H1 (cell line): ENCODE results near the gene KCNH4. TPM values are rescaled to one million over a fixed set of nuclear protein-coding genes. Genes with fewer than 3 reads are reported as not detected.

ENCODE experiments used
- CTCF ChIA-PET: fragments of 300-600 bp; sonication (Branson Sonifier 250); formaldehyde crosslinking; loops from one replicate; lab custom pipeline; 2021; ENCODE audit not compliant: partially characterized antibody; lab: Charles Lee
- POLR2A ChIA-PET: fragments of 300-600 bp; sonication (Branson Sonifier 250); formaldehyde crosslinking; loops from one replicate; lab custom pipeline; 2021; ENCODE audit warnings: inconsistent platforms; ENCODE audit not compliant: partially characterized antibody; lab: Charles Lee
- DNase-seq, 2 experiments: peaks; one replicate each; pipeline versions ENCODE4 v3.0.0 to v3.0.0-alpha.2; 2010 to 2022; ENCODE audit warnings: low spot score in 2 of 2, low read depth in 1 of 2, mixed read lengths in 1 of 2
- FAIRE-seq: peaks from 2 replicates; lab custom pipeline; 2011; peaks lifted over from hg19 to GRCh38; lab: Jason Lieb, UNC
- H2AFZ ChIP-seq: 2 replicates; pipeline ENCODE4 v1.8.1; 2012; ENCODE audit warnings: low read length, inconsistent platforms
- H2AK5ac ChIP-seq: 2 replicates; pipeline ENCODE4 v1.6.1; 2013; ENCODE audit warnings: low read depth, low read length
- H2BK120ac ChIP-seq: replicated peaks from 2 replicates; pipeline ENCODE3; 2013; ENCODE audit warnings: low read depth, low read length, inconsistent platforms
- H2BK12ac ChIP-seq: 2 replicates; pipeline ENCODE4 v1.6.1; 2013; ENCODE audit warnings: low read depth, low read length
- H2BK15ac ChIP-seq: 2 replicates; pipeline ENCODE4 v1.6.1; 2013; ENCODE audit warnings: low read length
- H2BK20ac ChIP-seq: 2 replicates; pipeline ENCODE4 v1.6.1; 2013; ENCODE audit warnings: low read length
- H2BK5ac ChIP-seq: 2 replicates; pipeline ENCODE4 v1.6.1; 2013; ENCODE audit warnings: low read depth, low read length
- H3K14ac ChIP-seq: 2 replicates; pipeline ENCODE4 v1.6.1; 2013; ENCODE audit warnings: inconsistent platforms; ENCODE audit not compliant: insufficient read length
- H3K18ac ChIP-seq: 2 replicates; pipeline ENCODE4 v1.6.1; 2013; ENCODE audit warnings: low read length; ENCODE audit errors: extremely low read depth
- H3K23ac ChIP-seq: 2 replicates; pipeline ENCODE4 v1.6.1; 2013; ENCODE audit warnings: inconsistent platforms; ENCODE audit not compliant: insufficient read length
- H3K23me2 ChIP-seq: 2 replicates; pipeline ENCODE4 v1.6.1; 2013; ENCODE audit warnings: low read depth, low read length
- H3K27ac ChIP-seq: 2 replicates; pipeline ENCODE4 v1.6.1; 2011; ENCODE audit warnings: low read depth, low read length, inconsistent platforms
- H3K27me3 ChIP-seq, 4 experiments: replicated peaks in 1 of 4; 1 replicate in 1 of 4; 2 replicates in 3 of 4; pipeline versions ENCODE4 v1.6.1 to v1.8.1; 2011 to 2013; ENCODE audit warnings: low read length in 3 of 4, mild to moderate bottlenecking in 3 of 4, inconsistent platforms in 2 of 4, mixed read lengths in 2 of 4, moderate library complexity in 1 of 4; ENCODE audit not compliant: control insufficient read depth in 3 of 4, insufficient read depth in 3 of 4; ENCODE audit errors: extremely low read depth in 1 of 4
- H3K36me3 ChIP-seq, 4 experiments: 2 replicates each; pipeline versions ENCODE4 v1.6.1 to v1.8.1; 2011 to 2013; ENCODE audit warnings: mild to moderate bottlenecking in 4 of 4, low read length in 3 of 4, moderate library complexity in 2 of 4, control low read depth in 1 of 4, inconsistent platforms in 1 of 4; ENCODE audit not compliant: insufficient read depth in 4 of 4, control insufficient read depth in 2 of 4
- H3K4ac ChIP-seq: replicated peaks from 2 replicates; pipeline ENCODE3; 2013; ENCODE audit warnings: low read length, low read depth, mixed read lengths, inconsistent platforms; ENCODE audit not compliant: insufficient read length
- H3K4me1 ChIP-seq, 4 experiments: replicated peaks in 1 of 4; 1 replicate in 1 of 4; 2 replicates in 3 of 4; pipeline versions ENCODE4 v1.6.1 to v1.8.1; 2011 to 2013; ENCODE audit warnings: low read length in 3 of 4, inconsistent platforms in 2 of 4, mixed read lengths in 1 of 4; ENCODE audit not compliant: insufficient read depth in 4 of 4, control insufficient read depth in 3 of 4
- H3K4me2 ChIP-seq, 2 experiments: 2 replicates each; pipeline versions ENCODE4 v1.6.1 to v1.8.1; 2011 to 2013; ENCODE audit warnings: low read depth in 2 of 2, low read length in 2 of 2, control low read depth in 1 of 2, inconsistent platforms in 1 of 2, mild to moderate bottlenecking in 1 of 2; ENCODE audit not compliant: insufficient read depth in 1 of 2
- H3K4me3 ChIP-seq, 4 experiments: fragments of 200-600, 300-600 bp in 1 of 4; sonication (generic), shearing (Covaris generic), sonication (Bioruptor Twin) in 1 of 4; 2 replicates each; pipeline versions ENCODE4 v1.5.1 to v1.8.1; 2011 to 2016; ENCODE audit warnings: low read length in 4 of 4, low read depth in 3 of 4, control low read depth in 2 of 4, inconsistent platforms in 2 of 4, mild to moderate bottlenecking in 2 of 4, mixed read lengths in 1 of 4, moderate library complexity in 1 of 4; ENCODE audit not compliant: insufficient read depth in 2 of 4; ENCODE audit errors: extremely low read depth in 1 of 4
- H3K56ac ChIP-seq: replicated peaks from 2 replicates; pipeline ENCODE3; 2013; ENCODE audit warnings: low read depth, mild to moderate bottlenecking, mixed read lengths, low read length, inconsistent platforms; ENCODE audit not compliant: insufficient read length
- H3K79me1 ChIP-seq: 2 replicates; pipeline ENCODE4 v1.6.1; 2013; ENCODE audit warnings: low read depth, low read length, control low read depth
- H3K79me2 ChIP-seq, 2 experiments: 2 replicates each; pipeline versions ENCODE4 v1.6.1 to v1.8.1; 2012 to 2013; ENCODE audit warnings: low read length in 2 of 2, mild to moderate bottlenecking in 2 of 2, inconsistent platforms in 1 of 2; ENCODE audit not compliant: insufficient read depth in 2 of 2, control insufficient read depth in 1 of 2
- H3K9ac ChIP-seq, 4 experiments: replicated peaks in 1 of 4; 1 replicate in 1 of 4; 2 replicates in 3 of 4; pipeline versions ENCODE4 v1.6.1 to v1.8.1; 2011 to 2013; ENCODE audit warnings: low read depth in 3 of 4, low read length in 3 of 4, control low read depth in 2 of 4, mild to moderate bottlenecking in 2 of 4, moderate library complexity in 2 of 4, inconsistent platforms in 1 of 4; ENCODE audit errors: extremely low read depth in 1 of 4
- H3K9me3 ChIP-seq, 2 experiments: 2 replicates each; pipeline versions ENCODE4 v1.6.1 to v1.8.1; 2012 to 2013; ENCODE audit warnings: mild to moderate bottlenecking in 2 of 2, moderate library complexity in 2 of 2, control low read depth in 1 of 2, inconsistent platforms in 1 of 2, low read depth in 1 of 2, low read length in 1 of 2, mixed read lengths in 1 of 2; ENCODE audit not compliant: insufficient read depth in 2 of 2
- H4K20me1 ChIP-seq, 2 experiments: replicated peaks in 1 of 2; 2 replicates each; pipeline versions ENCODE3 to v1.8.1; 2011 to 2013; ENCODE audit warnings: inconsistent platforms in 2 of 2, low read length in 2 of 2, mild to moderate bottlenecking in 1 of 2; ENCODE audit not compliant: insufficient read depth in 2 of 2, control insufficient read depth in 1 of 2
- H4K5ac ChIP-seq: 2 replicates; pipeline ENCODE4 v1.6.1; 2013; ENCODE audit warnings: low read length, low read depth, mixed read lengths, inconsistent platforms; ENCODE audit not compliant: insufficient read length
- H4K8ac ChIP-seq: 2 replicates; pipeline ENCODE4 v1.8.0; 2013; ENCODE audit warnings: mild to moderate bottlenecking, moderate library complexity, low read length, inconsistent platforms; ENCODE audit not compliant: insufficient read depth; ENCODE audit errors: extremely low read depth
- H4K91ac ChIP-seq: replicated peaks from 2 replicates; pipeline ENCODE3; 2013; ENCODE audit warnings: low read length, mixed read lengths, inconsistent platforms; ENCODE audit not compliant: insufficient read length
- EP300 ChIP-seq, 2 experiments: IDR thresholded peaks; 1 replicate in 1 of 2; 2 replicates in 1 of 2; pipeline ENCODE4 v1.6.1; 2011 to 2012; ENCODE audit warnings: low read depth in 2 of 2, low read length in 2 of 2, mild to moderate bottlenecking in 2 of 2, borderline replicate concordance in 1 of 2, inconsistent platforms in 1 of 2, moderate library complexity in 1 of 2
- FOSL1 ChIP-seq: IDR thresholded peaks from 2 replicates; pipeline ENCODE4 v1.6.1; 2011; ENCODE audit warnings: mild to moderate bottlenecking, low read depth, low read length, moderate library complexity; ENCODE audit not compliant: insufficient read depth
- KDM1A ChIP-seq: fragments of 200-600, 300-600 bp; sonication (generic); IDR thresholded peaks from 2 replicates; pipeline ENCODE4 v1.7.1; 2016; ENCODE audit warnings: mild to moderate bottlenecking, low read length, borderline replicate concordance
- POLR2A ChIP-seq, 2 experiments: IDR thresholded peaks; 1 replicate in 1 of 2; 2 replicates in 1 of 2; pipeline ENCODE4 v1.6.1; 2011; ENCODE audit warnings: low read depth in 2 of 2, low read length in 2 of 2, mild to moderate bottlenecking in 2 of 2; ENCODE audit errors: control extremely low read depth in 1 of 2
- SIN3A ChIP-seq, 2 experiments: IDR thresholded peaks in 1 of 2; conservative IDR thresholded peaks in 1 of 2; 2 replicates each; pipeline ENCODE4 v1.6.1; 2011 to 2012; ENCODE audit warnings: low read length in 2 of 2, improper control_type of control experiment in 1 of 2, low read depth in 1 of 2, mild to moderate bottlenecking in 1 of 2
- SUZ12 ChIP-seq: fragments of 200-600 bp; sonication (generic); IDR thresholded peaks from 2 replicates; pipeline ENCODE4 v1.6.1; 2012; ENCODE audit warnings: mild to moderate bottlenecking, inconsistent platforms, low read length, moderate library complexity, mixed read lengths
- TCF12 ChIP-seq: IDR thresholded peaks from 2 replicates; pipeline ENCODE4 v1.6.1; 2011; ENCODE audit warnings: low read depth, mild to moderate bottlenecking, low read length
- ZNF274 ChIP-seq: IDR thresholded peaks from 2 replicates; pipeline ENCODE4 v1.7.0; 2012; ENCODE audit warnings: low read length, borderline replicate concordance; ENCODE audit errors: extremely low read depth
- WGBS, 2 experiments: shearing (Covaris generic) in 1 of 2; methylation state at CpG; one replicate each; pipeline versions ENCODE4 v1.1.6 to v1.1.7; 2013 to 2015; ENCODE audit warnings: low lambda C conversion rate in 2 of 2, mixed read lengths in 2 of 2, inconsistent platforms in 1 of 2, low coverage in 1 of 2, missing lambda C conversion rate in 1 of 2; ENCODE audit not compliant: insufficient replicate concordance in 2 of 2, insufficient coverage in 1 of 2, insufficient read length in 1 of 2; ENCODE audit errors: extremely low coverage in 1 of 2, missing lambda C conversion rate in 1 of 2; 5-methylcytosine and 5-hydroxymethylcytosine counted together
- polyA plus RNA-seq, 7 experiments: library from polyadenylated mRNA; depleted of rRNA in 3 of 7; stranded (reverse) in 5 of 7; unstranded in 2 of 7; fragments of >200 nt in 5 of 7; fragments of 200-250 nt in 2 of 7; gene quantifications; 1 replicate in 5 of 7; 2 replicates in 1 of 7; 4 replicates in 1 of 7; pipeline versions ENCODE4 v1.2.1 to v1.2.3, GENCODE V29; 2011 to 2013; ENCODE audit warnings: missing spikeins in 2 of 7, mixed read lengths in 2 of 7
- total RNA-seq: library from RNA; stranded (reverse); fragmentation: NEBNext Ultra II Directional; extraction: Animal tissue kit (Norgen Biotek cat#: 25700); gene quantifications from 2 replicates; pipeline ENCODE4 v1.2.1, GENCODE V29; 2021
- TF ChIP-seq, protein P1 (sequence below): IDR thresholded peaks from 2 replicates; pipeline ENCODE4 v1.6.1; 2012; ENCODE audit warnings: inconsistent platforms

KCNH4 gene
- total and polyA plus RNA-seq, 2 of the 8 experiments (the other 6 are each of a cell fraction or from before 2014, with no cell fraction given) = 0.44 to 0.47 TPM

DNA sequence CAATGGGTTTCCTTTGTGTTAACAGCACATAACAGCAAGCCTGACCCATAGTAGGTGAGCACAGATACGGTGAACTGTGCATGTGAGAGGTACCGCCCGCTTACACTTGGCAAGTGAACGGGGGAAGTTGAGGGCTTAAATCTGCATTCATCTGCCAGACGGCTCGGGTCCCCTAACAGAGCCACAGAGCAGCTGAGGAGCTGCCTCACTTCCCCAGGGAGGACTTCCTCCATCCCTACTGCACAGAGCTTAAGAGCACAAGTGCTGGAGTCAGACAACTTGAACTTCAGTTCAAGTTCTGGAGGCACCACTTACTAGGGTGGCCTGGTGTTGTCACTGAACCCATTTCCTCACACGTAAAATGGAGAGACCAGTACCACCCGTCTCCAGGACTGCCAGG is 39.6 kb downstream of the KCNH4 start:
- POLR2A ChIA-PET = interaction anchor here (2.0 kb wide), 1 partner anchor 14 kb away, joined by 6 read pairs; no protein-coding TSS in a partner anchor
- TF ChIP-seq SIN3A (conservative IDR thresholded peaks at IDR 0.05 in 1 of 2, IDR thresholded peaks at IDR 0.05 in 1 of 2; ENCODE audit: low read depth in 1 of 2, low read length in 2 of 2) = no peak
- TF ChIP-seq FOSL1 = no peak
- no peak for TF ChIP-seq POLR2A (IDR thresholded peaks at IDR 0.05; ENCODE audit: control extremely low read depth in 1 of 2, low read depth in 2 of 2, low read length in 2 of 2)
- TF ChIP-seq EP300 (IDR thresholded peaks at IDR 0.05; ENCODE audit: borderline replicate concordance in 1 of 2, low read depth in 2 of 2, low read length in 2 of 2) = no peak
- TF ChIP-seq TCF12 = no peak
- TF ChIP-seq SUZ12 = no peak
- TF ChIP-seq, protein P1, sequence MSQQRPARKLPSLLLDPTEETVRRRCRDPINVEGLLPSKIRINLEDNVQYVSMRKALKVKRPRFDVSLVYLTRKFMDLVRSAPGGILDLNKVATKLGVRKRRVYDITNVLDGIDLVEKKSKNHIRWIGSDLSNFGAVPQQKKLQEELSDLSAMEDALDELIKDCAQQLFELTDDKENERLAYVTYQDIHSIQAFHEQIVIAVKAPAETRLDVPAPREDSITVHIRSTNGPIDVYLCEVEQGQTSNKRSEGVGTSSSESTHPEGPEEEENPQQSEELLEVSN = no peak
- no peak for TF ChIP-seq KDM1A
- TF ChIP-seq ZNF274 = no peak

More for the DNA sequence above, 39.6 kb downstream of the KCNH4 start:
- H3K23ac ChIP-seq = no peak overlapping the region
- H2BK15ac ChIP-seq = no peak overlapping the region
- no peaks in the 10 kb centered on the region for H3K9me3 ChIP-seq
- peaks cover 8% of the 10 kb centered on the region; the same call in 1 of the 2 replicates for H3K79me1 ChIP-seq
- CTCF ChIA-PET = interaction anchor here (2.9 to 3.0 kb wide), 2 partner anchors 11 to 24 kb away, joined by 11 to 19 read pairs; no protein-coding TSS in a partner anchor
- H4K8ac ChIP-seq = no peak overlapping the region
- DNase-seq (no peak), FAIRE-seq (no peak)
- H3K4ac ChIP-seq = no peak overlapping the region
- H4K20me1 ChIP-seq = peaks cover 9 to 12% of the 10 kb centered on the region in 2 experiments
- H2BK120ac ChIP-seq = no peak overlapping the region
- no peaks in the 10 kb centered on the region for H3K23me2 ChIP-seq
- peaks cover 0 to 9% (median 6%) of the 10 kb centered on the region in 4 experiments; a peak in 4 of 8 replicates for H3K36me3 ChIP-seq
- no peak overlapping the region for H3K9ac ChIP-seq
- H3K4me1 ChIP-seq = peaks cover 0 to 2% (median 0%) of the 10 kb centered on the region in 4 experiments; a peak in 1 of 7 replicates
- H3K4me3 ChIP-seq = no peak overlapping the region
- no peaks in the 10 kb centered on the region for H3K27me3 ChIP-seq
- no peak overlapping the region for H2AFZ ChIP-seq
- no peak overlapping the region for H2BK20ac ChIP-seq
- H4K5ac ChIP-seq = no peak overlapping the region
- H3K56ac ChIP-seq = no peak overlapping the region
- H3K4me2 ChIP-seq = no peak overlapping the region
- H4K91ac ChIP-seq = no peak overlapping the region
- 85% methylated on average over 8 of the region's 8 CpGs; no CpG with 5 or more reads in 1 of the 2 experiments for WGBS, 2 experiments
- H3K14ac ChIP-seq = no peak overlapping the region
- no peak overlapping the region for H2AK5ac ChIP-seq
- no peak overlapping the region for H3K27ac ChIP-seq
- peaks cover 0 to 51% of the 10 kb centered on the region in 2 experiments; a peak in 2 of 4 replicates for H3K79me2 ChIP-seq
- no peak overlapping the region for H2BK5ac ChIP-seq
- H3K18ac ChIP-seq = no peak overlapping the region
- H2BK12ac ChIP-seq = no peak overlapping the region
